B cell (primary cell): ENCODE results near the gene GRIK2. TPM values are rescaled to one million over a fixed set of nuclear protein-coding genes. Genes with fewer than 3 reads are reported as not detected.

Experiments
- ATAC-seq: fragments of 200-7000 bp; cut with Tn5 transposase; one replicate; pipeline ENCODE4 v1.10.0; 2021; ENCODE audit warnings: low read depth, mild to moderate bottlenecking, moderate number of reproducible peaks, moderate library complexity
- CTCF ChIA-PET: fragments of 350-600 bp; sonication (Branson Sonifier 250); formaldehyde crosslinking; loops from one replicate; lab custom pipeline; 2021; ENCODE audit warnings: antibody characterized with exemption, inconsistent platforms; lab: Charles Lee
- POLR2A ChIA-PET: fragments of 350-600 bp; sonication (Branson Sonifier 250); formaldehyde crosslinking; loops from one replicate; lab custom pipeline; 2021; ENCODE audit warnings: antibody characterized with exemption; lab: Charles Lee
- DNase-seq: peaks from one replicate; pipeline ENCODE4 v3.0.0; 2013
- H2AFZ ChIP-seq: 2 replicates; pipeline ENCODE4 v1.6.1; 2012; ENCODE audit warnings: mild to moderate bottlenecking, low read depth, low read length; ENCODE audit not compliant: insufficient read depth, poor library complexity, severe bottlenecking
- H3K27ac ChIP-seq, 2 donors: 1 replicate in 1 of 2; 2 replicates in 1 of 2; pipeline ENCODE4 v1.5.1; 2012 to 2013; ENCODE audit warnings: low read length in 2 of 2, mild to moderate bottlenecking in 2 of 2, moderate library complexity in 1 of 2
- H3K27me3 ChIP-seq, 4 experiments: fragments of 200-600 bp in 1 of 4; sonication (generic) in 1 of 4; replicated peaks in 1 of 4; 1 replicate in 2 of 4; 2 replicates in 2 of 4; pipeline versions ENCODE4 v1.6.1 to v1.7.0; 2013 to 2016; ENCODE audit warnings: low read length in 3 of 4, mild to moderate bottlenecking in 2 of 4, mixed read lengths in 1 of 4, moderate library complexity in 1 of 4; ENCODE audit not compliant: insufficient read depth in 4 of 4, control insufficient read depth in 3 of 4; ENCODE audit errors: control extremely low read depth in 1 of 4
- H3K36me3 ChIP-seq, 2 experiments: replicated peaks in 1 of 2; 1 replicate in 1 of 2; 2 replicates in 1 of 2; pipeline versions ENCODE4 v1.6.1 to v1.7.1; 2013; ENCODE audit warnings: low read length in 1 of 2; ENCODE audit not compliant: insufficient read depth in 2 of 2, control insufficient read depth in 1 of 2; ENCODE audit errors: control extremely low read depth in 1 of 2, extremely low read depth in 1 of 2
- H3K4me1 ChIP-seq, 2 donors: fragments of 200-600 bp in 1 of 2; sonication (generic) in 1 of 2; 1 replicate in 1 of 2; 2 replicates in 1 of 2; pipeline versions ENCODE4 v1.5.1 to v1.6.1; 2013 to 2017; ENCODE audit warnings: low read length in 2 of 2; ENCODE audit not compliant: control insufficient read depth in 2 of 2, insufficient read depth in 2 of 2
- H3K4me2 ChIP-seq: replicated peaks from 2 replicates; pipeline ENCODE3; 2012; ENCODE audit warnings: mild to moderate bottlenecking, low read depth, low read length; ENCODE audit not compliant: poor library complexity, severe bottlenecking
- H3K4me3 ChIP-seq, 5 experiments: fragments of 200-600 bp in 1 of 5; sonication (generic) in 1 of 5; 1 replicate in 3 of 5; 2 replicates in 2 of 5; pipeline versions ENCODE4 v1.5.1 to v1.7.0; 2011 to 2016; ENCODE audit warnings: low read length in 4 of 5, mild to moderate bottlenecking in 4 of 5, low read depth in 2 of 5, control low read depth in 1 of 5, moderate library complexity in 1 of 5; ENCODE audit not compliant: insufficient read depth in 1 of 5; ENCODE audit errors: control extremely low read depth in 1 of 5, extremely low read depth in 1 of 5
- H3K79me2 ChIP-seq: fragments of 200-600 bp; sonication (generic); one replicate; pipeline ENCODE4 v1.6.0; 2016; ENCODE audit warnings: low read length; ENCODE audit not compliant: control insufficient read depth, insufficient read depth
- H3K9ac ChIP-seq: fragments of 200-600 bp; sonication (generic); 2 replicates; pipeline ENCODE4 v1.6.1; 2017; ENCODE audit warnings: mild to moderate bottlenecking, low read length, moderate library complexity
- H3K9me3 ChIP-seq, 3 donors: one replicate each; pipeline versions ENCODE4 v1.6.1 to v1.7.1; 2013; ENCODE audit warnings: low read length in 2 of 3; ENCODE audit not compliant: control insufficient read depth in 2 of 3, insufficient read depth in 1 of 3; ENCODE audit errors: control extremely low read depth in 1 of 3
- H4K20me1 ChIP-seq: 2 replicates; pipeline ENCODE4 v1.6.0; 2012; ENCODE audit warnings: mild to moderate bottlenecking, low read length; ENCODE audit not compliant: insufficient read depth, control insufficient read depth, poor library complexity, severe bottlenecking
- H3K27ac Mint-ChIP-seq: one replicate; pipeline ENCODE4 v1.8.0; 2021; ENCODE audit warnings: mixed read lengths
- H3K27me3 Mint-ChIP-seq: one replicate; pipeline ENCODE4 v1.8.0; 2021; ENCODE audit warnings: mixed read lengths
- H3K4me1 Mint-ChIP-seq: one replicate; pipeline ENCODE4 v1.8.0; 2021; ENCODE audit warnings: mixed read lengths
- H3K4me3 Mint-ChIP-seq: one replicate; pipeline ENCODE4 v1.8.0; 2021; ENCODE audit warnings: mixed read lengths
- H3K9me3 Mint-ChIP-seq: one replicate; pipeline ENCODE4 v1.8.0; 2022; ENCODE audit warnings: mixed read lengths; ENCODE audit not compliant: insufficient read depth
- EZH2 ChIP-seq: IDR thresholded peaks from 2 replicates; pipeline ENCODE4 v1.6.1; 2012; ENCODE audit warnings: borderline replicate concordance, low read depth, mild to moderate bottlenecking, moderate library complexity, low read length; ENCODE audit not compliant: insufficient read depth, poor library complexity, severe bottlenecking
- WGBS: methylation state at CpG from one replicate; pipeline ENCODE4 v1.1.5; 2013; ENCODE audit warnings: missing lambda C conversion rate; ENCODE audit not compliant: insufficient coverage; 5-methylcytosine and 5-hydroxymethylcytosine counted together
- intact Hi-C: fragments of 100-400 bp; cut with micrococcal nuclease; formaldehyde crosslinking; loops from one replicate; pipeline ENCODE4 v1.10.0; 2022
- polyA minus RNA-seq: library from RNA; depleted of rRNA, polyadenylated mRNA; stranded (reverse); fragments of >200 nt; gene quantifications from 2 replicates; pipeline ENCODE4 v1.2.3, GENCODE V29; 2012
- polyA plus RNA-seq: library from polyadenylated mRNA; depleted of rRNA; stranded (reverse); fragments of >200 nt; gene quantifications from 2 replicates; pipeline ENCODE4 v1.2.3, GENCODE V29; 2012
- total RNA-seq, 2 donors: library from RNA; stranded (reverse); fragments of 120-200 nt in 1 of 2; gene quantifications; 1 replicate in 1 of 2; 2 replicates in 1 of 2; pipeline versions ENCODE4 v1.2.3 to v1.2.4, GENCODE V29; 2013 to 2022
- TF ChIP-seq, protein P1 (sequence below): fragments of 200-600 bp; IDR thresholded peaks from one replicate; pipeline ENCODE4 v1.8.0; 2022; ENCODE audit warnings: antibody characterized with exemption, mild to moderate bottlenecking

The GRIK2 gene
- not detected in 2 replicates for total RNA-seq
- total RNA-seq (2013) = 0.21 TPM
- not detected in 2 replicates for polyA plus RNA-seq
- 0.07 TPM in 1 of 2 replicates, not detected in the other for polyA minus RNA-seq

DNA sequence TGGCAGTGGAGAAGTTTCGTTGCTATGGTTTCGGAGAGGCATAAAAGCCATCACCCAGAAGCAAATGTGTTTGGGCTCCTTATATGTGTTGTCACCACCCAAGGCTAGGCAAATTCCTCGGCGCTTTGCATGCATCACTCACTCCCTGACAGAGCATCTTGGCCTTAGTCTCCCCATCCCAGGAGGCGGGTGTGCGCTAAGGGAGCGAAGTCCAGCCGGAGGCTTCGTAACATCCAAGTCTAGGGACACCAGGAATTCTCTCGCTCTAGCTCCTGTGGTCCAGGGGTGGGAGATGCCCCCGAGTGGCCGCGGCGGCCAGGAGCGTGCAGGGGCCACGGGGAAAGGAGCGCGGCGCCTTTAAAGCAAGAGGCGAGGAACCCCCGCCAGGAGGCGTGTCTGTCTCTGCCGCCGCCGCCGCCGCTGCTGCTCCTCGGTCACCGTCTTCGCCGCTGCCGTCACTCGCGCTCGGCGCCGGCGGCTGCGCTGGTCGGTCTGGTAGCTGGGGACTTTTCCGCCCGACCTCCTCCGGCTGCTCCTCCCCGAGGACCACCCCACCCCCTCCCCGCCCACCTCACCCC, at the start of gene GRIK2:
TSS of gene GRIK2 (plus strand) at position 458 of the 578 bp plus-strand sequence.
- TF ChIP-seq, protein P1, sequence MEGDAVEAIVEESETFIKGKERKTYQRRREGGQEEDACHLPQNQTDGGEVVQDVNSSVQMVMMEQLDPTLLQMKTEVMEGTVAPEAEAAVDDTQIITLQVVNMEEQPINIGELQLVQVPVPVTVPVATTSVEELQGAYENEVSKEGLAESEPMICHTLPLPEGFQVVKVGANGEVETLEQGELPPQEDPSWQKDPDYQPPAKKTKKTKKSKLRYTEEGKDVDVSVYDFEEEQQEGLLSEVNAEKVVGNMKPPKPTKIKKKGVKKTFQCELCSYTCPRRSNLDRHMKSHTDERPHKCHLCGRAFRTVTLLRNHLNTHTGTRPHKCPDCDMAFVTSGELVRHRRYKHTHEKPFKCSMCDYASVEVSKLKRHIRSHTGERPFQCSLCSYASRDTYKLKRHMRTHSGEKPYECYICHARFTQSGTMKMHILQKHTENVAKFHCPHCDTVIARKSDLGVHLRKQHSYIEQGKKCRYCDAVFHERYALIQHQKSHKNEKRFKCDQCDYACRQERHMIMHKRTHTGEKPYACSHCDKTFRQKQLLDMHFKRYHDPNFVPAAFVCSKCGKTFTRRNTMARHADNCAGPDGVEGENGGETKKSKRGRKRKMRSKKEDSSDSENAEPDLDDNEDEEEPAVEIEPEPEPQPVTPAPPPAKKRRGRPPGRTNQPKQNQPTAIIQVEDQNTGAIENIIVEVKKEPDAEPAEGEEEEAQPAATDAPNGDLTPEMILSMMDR = no peak
- no peak for TF ChIP-seq EZH2
- Histone ChIP-seq H3K79me2 (no peaks in the 10 kb centered on the region), H3K4me3 (no peak within 1 kb of the TSS), H3K36me3 (no peaks in the 10 kb centered on the region), H3K9me3 (peaks cover 0 to 19% (median 0%) of the 10 kb centered on the region in 3 donors), H3K4me2 (no peak within 1 kb of the TSS), H3K27ac (no peak within 1 kb of the TSS), H3K27me3 (peaks cover 0 to 27% (median 13%) of the 10 kb centered on the region in 4 experiments), H3K9ac (no peak within 1 kb of the TSS), H4K20me1 (no peaks in the 10 kb centered on the region), H3K4me1 (no peaks in the 10 kb centered on the region), H2AFZ (no peak within 1 kb of the TSS)
- Mint-ChIP-seq H3K27ac (no peak within 1 kb of the TSS), H3K27me3 (peaks cover 29% of the 10 kb centered on the region), H3K4me3 (no peak within 1 kb of the TSS), H3K4me1 (no peaks in the 10 kb centered on the region), H3K9me3 (no peaks in the 10 kb centered on the region)
- POLR2A ChIA-PET = no interaction called here
- no peak for DNase-seq
- intact Hi-C loops = no loop called here
- 5% methylated on average over 34 of the region's 45 CpGs for WGBS
- CTCF ChIA-PET = no interaction called here
- no peak for ATAC-seq

- no peaks in the 10 kb centered on the region for H3K4me1 ChIP-seq
- intact Hi-C loops = no loop called here
- H3K79me2 ChIP-seq = no peaks in the 10 kb centered on the region
- Mint-ChIP-seq H3K27me3 (no peaks in the 10 kb centered on the region), H3K27ac (no peak overlapping the region), H3K4me3 (no peak overlapping the region), H3K4me1 (no peaks in the 10 kb centered on the region), H3K9me3 (peaks cover 2% of the 10 kb centered on the region)
- ATAC-seq = no peak
- ChIA-PET CTCF (no interaction called here), POLR2A (no interaction called here)
- H3K27ac ChIP-seq = no peak overlapping the region
- H2AFZ ChIP-seq = no peak overlapping the region
- WGBS = 89% methylated on average over 4 of the region's 5 CpGs
- no peaks in the 10 kb centered on the region for H3K36me3 ChIP-seq
- DNase-seq = no peak
- no peaks in the 10 kb centered on the region for H3K27me3 ChIP-seq
- H3K9me3 ChIP-seq = no peaks in the 10 kb centered on the region
- no peaks in the 10 kb centered on the region for H4K20me1 ChIP-seq
- H3K9ac ChIP-seq = no peak overlapping the region
- no peak overlapping the region for H3K4me2 ChIP-seq
- TF ChIP-seq, protein P1 = no peak
- no peak for TF ChIP-seq EZH2
- no peak overlapping the region for H3K4me3 ChIP-seq
Measured at GRCh38 chr6:101344885-101345284, 48.6 kb upstream of the GRIK2 start.
